HCT116 (cell line): Measurements from ENCODE around the gene PRKCZ. TPM values are rescaled to one million over a fixed set of nuclear protein-coding genes. Genes with fewer than 3 reads are reported as not detected.

Source experiments
- ATAC-seq: fragments of 200-7000 bp; cut with Tn5 transposase; 2 replicates; pipeline ENCODE4 v1.9.1; 2020; ENCODE audit warnings: mild to moderate bottlenecking, moderate library complexity
- BruUV-seq: library from RNA; stranded (reverse); fragments of 400-500 nt; replicated peaks from 2 replicates; lab custom pipeline; 2021; lab: Mats Ljungman, UMichigan
- CTCF ChIA-PET: fragments of 300-600 bp; sonication (Branson Sonifier 250); formaldehyde crosslinking; loops from one replicate; lab custom pipeline; 2021; ENCODE audit warnings: antibody characterized with exemption; lab: Charles Lee
- POLR2A ChIA-PET: fragments of 300-600, 350-600 bp; sonication (Branson Sonifier 250); formaldehyde crosslinking; loops from one replicate; lab custom pipeline; 2021; ENCODE audit warnings: antibody characterized with exemption; lab: Charles Lee
- RAD21 ChIA-PET, 2 experiments: fragments of 300-600 bp; sonication (Branson Sonifier 250); formaldehyde crosslinking; loops; one replicate each; lab custom pipeline; 2023; ENCODE audit warnings: low total read pairs in 2 of 2; ENCODE audit not compliant: uncharacterized antibody in 2 of 2, unreplicated experiment in 2 of 2, low non-redundant PET in 1 of 2; lab: Charles Lee
- DNase-seq: peaks from one replicate; pipeline ENCODE4 v3.0.0-alpha.2; 2010; ENCODE audit warnings: low read depth, low spot score
- H2AFZ ChIP-seq: fragments of 200-600 bp; shearing (Covaris generic), sonication (generic); 2 replicates; pipeline ENCODE4 v1.6.1; 2017; ENCODE audit warnings: low read depth, mixed run types, mixed read lengths, antibody characterized with exemption, low read length; ENCODE audit not compliant: poor library complexity, severe bottlenecking
- H3K27ac ChIP-seq: 2 replicates; pipeline ENCODE4 v1.5.1; 2012; ENCODE audit warnings: low read depth, low read length
- H3K27me3 ChIP-seq: fragments of 200-600 bp; sonication (generic); 2 replicates; pipeline ENCODE4 v1.6.1; 2016; ENCODE audit warnings: mixed run types, low read length, mixed read lengths; ENCODE audit not compliant: insufficient read depth
- H3K36me3 ChIP-seq, 2 experiments: fragments of 200-500 bp in 1 of 2; fragments of 200-600 bp in 1 of 2; sonication (Bioruptor generic) in 1 of 2; sonication (generic) in 1 of 2; 2 replicates each; pipeline versions ENCODE4 v1.5.1 to v1.6.1; 2014 to 2016; ENCODE audit warnings: low read length in 2 of 2, inconsistent platforms in 1 of 2, mixed read lengths in 1 of 2, mixed run types in 1 of 2; ENCODE audit not compliant: insufficient read depth in 2 of 2, control insufficient read depth in 1 of 2
- H3K4me1 ChIP-seq, 2 experiments: fragments of 200-600 bp in 1 of 2; sonication (generic) in 1 of 2; 2 replicates each; pipeline versions ENCODE4 v1.5.1 to v1.6.1; 2012 to 2017; ENCODE audit warnings: low read length in 2 of 2, inconsistent platforms in 1 of 2, mild to moderate bottlenecking in 1 of 2, mixed read lengths in 1 of 2, mixed run types in 1 of 2, moderate library complexity in 1 of 2; ENCODE audit not compliant: insufficient read depth in 2 of 2, control insufficient read depth in 1 of 2
- H3K4me2 ChIP-seq: fragments of 200-600 bp; sonication (generic); 2 replicates; pipeline ENCODE4 v1.6.1; 2017; ENCODE audit warnings: mixed run types, low read length, mixed read lengths
- H3K4me3 ChIP-seq, 2 experiments: fragments of 200-600 bp in 1 of 2; sonication (generic) in 1 of 2; replicated peaks in 1 of 2; 2 replicates each; pipeline ENCODE4 v1.5.1; 2011 to 2016; ENCODE audit warnings: low read length in 2 of 2, control low read depth in 1 of 2, low read depth in 1 of 2, mild to moderate bottlenecking in 1 of 2, mixed read lengths in 1 of 2, mixed run types in 1 of 2
- H3K79me2 ChIP-seq: fragments of 200-600 bp; sonication (generic); 2 replicates; pipeline ENCODE4 v1.6.1; 2017; ENCODE audit warnings: mild to moderate bottlenecking, mixed run types, low read length, moderate library complexity, mixed read lengths; ENCODE audit not compliant: insufficient read depth
- H3K9ac ChIP-seq: fragments of 200-600 bp; sonication (generic); 2 replicates; pipeline ENCODE4 v1.6.1; 2016; ENCODE audit warnings: low read length, mixed read lengths
- H3K9me2 ChIP-seq: fragments of 200-600 bp; sonication (generic), shearing (Covaris generic); 2 replicates; pipeline ENCODE4 v1.6.1; 2017; ENCODE audit warnings: mixed run types, mild to moderate bottlenecking, moderate library complexity; ENCODE audit not compliant: insufficient read depth
- H3K9me3 ChIP-seq, 2 experiments: fragments of 200-500 bp in 1 of 2; fragments of 200-600 bp in 1 of 2; sonication (Bioruptor generic) in 1 of 2; sonication (generic) in 1 of 2; 2 replicates each; pipeline ENCODE4 v1.6.1; 2014 to 2017; ENCODE audit warnings: low read length in 2 of 2, mixed read lengths in 2 of 2, inconsistent platforms in 1 of 2, low read depth in 1 of 2, mild to moderate bottlenecking in 1 of 2, mixed run types in 1 of 2, moderate library complexity in 1 of 2; ENCODE audit not compliant: control insufficient read depth in 1 of 2, insufficient read depth in 1 of 2
- H4K20me1 ChIP-seq: fragments of 200-600 bp; sonication (generic), shearing (Covaris generic); 2 replicates; pipeline ENCODE4 v1.6.1; 2017; ENCODE audit warnings: mixed run types, mild to moderate bottlenecking, moderate library complexity; ENCODE audit not compliant: insufficient read depth
- CBX3 ChIP-seq: IDR thresholded peaks from 2 replicates; pipeline ENCODE4 v1.6.1; 2012; ENCODE audit warnings: low read depth
- CEBPB ChIP-seq: IDR thresholded peaks from 2 replicates; pipeline ENCODE4 v1.6.1; 2012; ENCODE audit warnings: low read depth
- EGR1 ChIP-seq: IDR thresholded peaks from 2 replicates; pipeline ENCODE4 v1.6.1; 2012; ENCODE audit warnings: low read depth
- EZH2 ChIP-seq: fragments of 200-600 bp; sonication (generic); IDR thresholded peaks from 2 replicates; pipeline ENCODE4 v1.6.1; 2017; ENCODE audit warnings: antibody characterized with exemption, mixed run types
- EZH2phosphoT487 ChIP-seq: fragments of 200-600 bp; IDR thresholded peaks from 2 replicates; pipeline ENCODE4 v1.6.1; 2018; ENCODE audit warnings: antibody characterized with exemption, borderline replicate concordance
- FOSL1 ChIP-seq: IDR thresholded peaks from 2 replicates; pipeline ENCODE4 v1.6.1; 2012; ENCODE audit warnings: low read depth
- JUND ChIP-seq: IDR thresholded peaks from 2 replicates; pipeline ENCODE4 v1.6.1; 2012
- POLR2A ChIP-seq: IDR thresholded peaks from 2 replicates; pipeline ENCODE4 v1.7.0; 2011; ENCODE audit warnings: borderline replicate concordance; ENCODE audit not compliant: insufficient read depth, insufficient read length; ENCODE audit errors: extremely low read depth
- SIN3A ChIP-seq: IDR thresholded peaks from 2 replicates; pipeline ENCODE4 v1.6.1; 2012; ENCODE audit warnings: low read depth
- SP1 ChIP-seq: IDR thresholded peaks from 2 replicates; pipeline ENCODE4 v1.6.1; 2012; ENCODE audit warnings: low read depth
- SRF ChIP-seq: IDR thresholded peaks from 2 replicates; pipeline ENCODE4 v1.6.1; 2012; ENCODE audit warnings: low read depth
- TCF7L2 ChIP-seq: IDR thresholded peaks from 2 replicates; pipeline ENCODE4 v1.7.0; 2011; ENCODE audit warnings: borderline replicate concordance, inconsistent platforms; ENCODE audit not compliant: insufficient read depth, insufficient read length; ENCODE audit errors: extremely low read depth
- YY1 ChIP-seq: IDR thresholded peaks from 2 replicates; pipeline ENCODE4 v1.6.1; 2011; ENCODE audit warnings: low read length, low read depth, moderate library complexity, mild to moderate bottlenecking; ENCODE audit not compliant: insufficient replicate concordance; ENCODE audit errors: extremely low read depth
- intact Hi-C: fragments of 100-400 bp; cut with micrococcal nuclease; formaldehyde crosslinking; loops from 2 replicates; pipeline ENCODE4 v1.10.0; 2022
- total RNA-seq: library from RNA; stranded (reverse); gene quantifications from one replicate; pipeline ENCODE4 v1.2.1, GENCODE V29; 2021; ENCODE audit not compliant: unreplicated experiment
- TF ChIP-seq, protein P1 (sequence below), 3 experiments: fragments of 200-600 bp in 1 of 3; sonication (generic) in 1 of 3; IDR thresholded peaks in 2 of 3; conservative IDR thresholded peaks in 1 of 3; 2 replicates each; pipeline ENCODE4 v1.5.1; 2012 to 2017; ENCODE audit warnings: low read depth in 2 of 3, low read length in 2 of 3, antibody characterized with exemption in 1 of 3, borderline replicate concordance in 1 of 3, control low read depth in 1 of 3, mild to moderate bottlenecking in 1 of 3, mixed read lengths in 1 of 3, mixed run types in 1 of 3, moderate library complexity in 1 of 3; ENCODE audit not compliant: insufficient read depth in 1 of 3
- TF ChIP-seq, protein P2 (sequence below): IDR thresholded peaks from 2 replicates; pipeline ENCODE4 v1.6.1; 2012; ENCODE audit warnings: low read depth
- TF ChIP-seq, protein P3 (sequence below): IDR thresholded peaks from 2 replicates; pipeline ENCODE4 v1.6.1; 2012

Gene PRKCZ
- total RNA-seq, 1 experiment from 2014 or later, result 46.8 TPM

DNA sequence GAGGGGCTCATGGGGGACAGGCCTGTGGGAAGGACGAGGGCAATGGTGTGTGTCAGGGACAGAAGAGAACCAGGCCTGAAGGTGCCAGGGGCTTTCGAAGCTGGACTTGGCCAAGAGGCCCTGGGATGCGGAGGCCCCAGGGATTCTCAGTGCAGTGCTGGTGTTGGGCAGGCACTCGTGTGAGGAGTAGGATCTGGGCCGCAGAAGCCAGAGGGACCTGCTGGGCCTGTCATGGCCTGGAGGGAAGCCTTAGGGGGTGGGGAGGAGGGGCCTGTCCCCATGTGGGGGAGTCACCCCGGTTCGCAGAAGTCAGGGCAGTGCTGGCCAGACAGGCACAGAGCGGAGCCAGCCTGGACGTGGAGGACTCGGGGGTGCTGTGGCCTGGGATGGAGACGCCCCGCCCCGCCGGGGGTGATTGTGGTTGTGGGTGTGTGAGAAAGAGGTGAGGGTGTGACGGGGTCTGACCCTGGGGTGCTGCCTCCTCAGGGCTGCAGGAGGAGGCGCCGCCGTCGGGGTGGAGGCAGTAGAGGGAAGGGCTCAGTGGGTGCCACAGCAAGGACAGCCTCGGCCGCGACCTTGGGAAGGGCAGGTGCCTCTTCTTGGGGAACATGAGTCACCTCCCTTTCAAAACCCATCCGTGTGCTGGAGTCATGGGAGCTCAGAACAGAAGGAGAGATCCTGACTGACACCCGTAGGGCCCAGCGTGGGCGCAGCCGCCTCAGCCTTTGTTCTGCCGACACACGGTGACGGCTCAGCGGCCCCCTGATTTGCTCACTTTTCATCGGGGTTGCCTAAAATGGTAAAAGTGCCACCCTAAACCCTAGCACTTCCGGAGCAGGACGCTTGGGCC, 110.5 kb downstream of the PRKCZ start:
- CTCF ChIA-PET, result interaction anchor here (1.7 kb wide), 1 partner anchor 20 kb away, joined by 4 read pairs; no protein-coding TSS in a partner anchor
- Histone ChIP-seq H3K9ac (no peak overlapping the region), H3K4me2 (no peak overlapping the region), H3K4me3 (no peak overlapping the region), H3K9me3 (peaks cover 3 to 6% of the 10 kb centered on the region in 2 experiments; a peak in 2 of 4 replicates), H4K20me1 (no peaks in the 10 kb centered on the region), H3K4me1 (no peaks in the 10 kb centered on the region), H3K36me3 (peaks cover 2 to 6% of the 10 kb centered on the region in 2 experiments; a peak in 2 of 4 replicates), H3K79me2 (no peaks in the 10 kb centered on the region), H3K27ac (no peak overlapping the region), H3K27me3 (no peaks in the 10 kb centered on the region), H3K9me2 (no peaks in the 10 kb centered on the region), H2AFZ (no peak overlapping the region)
- POLR2A ChIA-PET, result no interaction called here
- RAD21 ChIA-PET, result no interaction called here
- TF ChIP-seq SIN3A (no peak), SP1 (no peak), EZH2 (no peak), YY1 (no peak), CBX3 (no peak), JUND (no peak), TCF7L2 (no peak), EGR1 (no peak), EZH2phosphoT487 (no peak), FOSL1 (no peak), POLR2A (no peak), CEBPB (no peak), SRF (no peak)
- TF ChIP-seq, protein P1, sequence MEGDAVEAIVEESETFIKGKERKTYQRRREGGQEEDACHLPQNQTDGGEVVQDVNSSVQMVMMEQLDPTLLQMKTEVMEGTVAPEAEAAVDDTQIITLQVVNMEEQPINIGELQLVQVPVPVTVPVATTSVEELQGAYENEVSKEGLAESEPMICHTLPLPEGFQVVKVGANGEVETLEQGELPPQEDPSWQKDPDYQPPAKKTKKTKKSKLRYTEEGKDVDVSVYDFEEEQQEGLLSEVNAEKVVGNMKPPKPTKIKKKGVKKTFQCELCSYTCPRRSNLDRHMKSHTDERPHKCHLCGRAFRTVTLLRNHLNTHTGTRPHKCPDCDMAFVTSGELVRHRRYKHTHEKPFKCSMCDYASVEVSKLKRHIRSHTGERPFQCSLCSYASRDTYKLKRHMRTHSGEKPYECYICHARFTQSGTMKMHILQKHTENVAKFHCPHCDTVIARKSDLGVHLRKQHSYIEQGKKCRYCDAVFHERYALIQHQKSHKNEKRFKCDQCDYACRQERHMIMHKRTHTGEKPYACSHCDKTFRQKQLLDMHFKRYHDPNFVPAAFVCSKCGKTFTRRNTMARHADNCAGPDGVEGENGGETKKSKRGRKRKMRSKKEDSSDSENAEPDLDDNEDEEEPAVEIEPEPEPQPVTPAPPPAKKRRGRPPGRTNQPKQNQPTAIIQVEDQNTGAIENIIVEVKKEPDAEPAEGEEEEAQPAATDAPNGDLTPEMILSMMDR (IDR thresholded peaks at IDR 0.05 in 2 of 3, conservative IDR thresholded peaks at IDR 0.05 in 1 of 3; ENCODE audit: borderline replicate concordance in 1 of 3, insufficient read depth in 1 of 3, low read depth in 2 of 3, low read length in 2 of 3), result no peak
- TF ChIP-seq, protein P2, sequence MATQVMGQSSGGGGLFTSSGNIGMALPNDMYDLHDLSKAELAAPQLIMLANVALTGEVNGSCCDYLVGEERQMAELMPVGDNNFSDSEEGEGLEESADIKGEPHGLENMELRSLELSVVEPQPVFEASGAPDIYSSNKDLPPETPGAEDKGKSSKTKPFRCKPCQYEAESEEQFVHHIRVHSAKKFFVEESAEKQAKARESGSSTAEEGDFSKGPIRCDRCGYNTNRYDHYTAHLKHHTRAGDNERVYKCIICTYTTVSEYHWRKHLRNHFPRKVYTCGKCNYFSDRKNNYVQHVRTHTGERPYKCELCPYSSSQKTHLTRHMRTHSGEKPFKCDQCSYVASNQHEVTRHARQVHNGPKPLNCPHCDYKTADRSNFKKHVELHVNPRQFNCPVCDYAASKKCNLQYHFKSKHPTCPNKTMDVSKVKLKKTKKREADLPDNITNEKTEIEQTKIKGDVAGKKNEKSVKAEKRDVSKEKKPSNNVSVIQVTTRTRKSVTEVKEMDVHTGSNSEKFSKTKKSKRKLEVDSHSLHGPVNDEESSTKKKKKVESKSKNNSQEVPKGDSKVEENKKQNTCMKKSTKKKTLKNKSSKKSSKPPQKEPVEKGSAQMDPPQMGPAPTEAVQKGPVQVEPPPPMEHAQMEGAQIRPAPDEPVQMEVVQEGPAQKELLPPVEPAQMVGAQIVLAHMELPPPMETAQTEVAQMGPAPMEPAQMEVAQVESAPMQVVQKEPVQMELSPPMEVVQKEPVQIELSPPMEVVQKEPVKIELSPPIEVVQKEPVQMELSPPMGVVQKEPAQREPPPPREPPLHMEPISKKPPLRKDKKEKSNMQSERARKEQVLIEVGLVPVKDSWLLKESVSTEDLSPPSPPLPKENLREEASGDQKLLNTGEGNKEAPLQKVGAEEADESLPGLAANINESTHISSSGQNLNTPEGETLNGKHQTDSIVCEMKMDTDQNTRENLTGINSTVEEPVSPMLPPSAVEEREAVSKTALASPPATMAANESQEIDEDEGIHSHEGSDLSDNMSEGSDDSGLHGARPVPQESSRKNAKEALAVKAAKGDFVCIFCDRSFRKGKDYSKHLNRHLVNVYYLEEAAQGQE, result no peak
- TF ChIP-seq, protein P3, sequence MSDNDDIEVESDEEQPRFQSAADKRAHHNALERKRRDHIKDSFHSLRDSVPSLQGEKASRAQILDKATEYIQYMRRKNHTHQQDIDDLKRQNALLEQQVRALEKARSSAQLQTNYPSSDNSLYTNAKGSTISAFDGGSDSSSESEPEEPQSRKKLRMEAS, result no peak
- BruUV-seq, result no TSS peak
- DNase-seq, result no peak
- intact Hi-C loops, result no loop called here
- no peak for ATAC-seq
